ENCODE measurements around the gene TSPY4. TPM values are rescaled to one million over a fixed set of nuclear protein-coding genes. Genes with fewer than 3 reads are reported as not detected.

The TSPY4 gene, protein sequence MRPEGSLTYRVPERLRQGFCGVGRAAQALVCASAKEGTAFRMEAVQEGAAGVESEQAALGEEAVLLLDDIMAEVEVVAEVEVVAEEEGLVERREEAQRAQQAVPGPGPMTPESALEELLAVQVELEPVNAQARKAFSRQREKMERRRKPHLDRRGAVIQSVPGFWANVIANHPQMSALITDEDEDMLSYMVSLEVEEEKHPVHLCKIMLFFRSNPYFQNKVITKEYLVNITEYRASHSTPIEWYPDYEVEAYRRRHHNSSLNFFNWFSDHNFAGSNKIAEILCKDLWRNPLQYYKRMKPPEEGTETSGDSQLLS
- total RNA-seq, result not detected in 2 replicates

DNA sequence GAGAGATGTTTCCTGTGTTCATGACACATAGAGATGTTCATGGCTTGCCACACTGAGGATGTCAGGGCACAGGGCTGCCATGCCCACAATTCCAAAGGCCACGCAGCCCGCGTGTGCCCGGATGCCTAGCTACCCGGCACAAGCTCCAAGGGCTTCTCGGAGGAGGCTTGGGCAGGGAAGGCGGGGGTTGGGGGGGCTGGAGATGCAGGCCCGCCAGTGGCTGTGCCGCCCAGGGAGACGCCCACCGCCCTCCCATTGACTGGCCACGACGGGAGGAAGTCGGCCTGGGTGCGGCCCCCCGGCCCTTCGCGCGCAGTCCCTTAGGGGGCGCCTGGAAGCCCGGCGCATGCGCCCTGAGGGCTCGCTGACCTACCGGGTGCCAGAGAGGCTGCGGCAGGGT is at the start of gene TSPY4:
Gene TSPY4 (plus strand): TSS at position 301 of the 400 bp plus-strand sequence. CDS start 46 bp downstream, at position 347.

DNA sequence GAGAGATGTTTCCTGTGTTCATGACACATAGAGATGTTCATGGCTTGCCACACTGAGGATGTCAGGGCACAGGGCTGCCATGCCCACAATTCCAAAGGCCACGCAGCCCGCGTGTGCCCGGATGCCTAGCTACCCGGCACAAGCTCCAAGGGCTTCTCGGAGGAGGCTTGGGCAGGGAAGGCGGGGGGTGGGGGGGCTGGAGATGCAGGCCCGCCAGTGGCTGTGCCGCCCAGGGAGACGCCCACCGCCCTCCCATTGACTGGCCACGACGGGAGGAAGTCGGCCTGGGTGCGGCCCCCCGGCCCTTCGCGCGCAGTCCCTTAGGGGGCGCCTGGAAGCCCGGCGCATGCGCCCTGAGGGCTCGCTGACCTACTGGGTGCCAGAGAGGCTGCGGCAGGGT is 20.2 kb downstream of the TSPY4 start, which contains the start of gene TSPY8:
Gene TSPY8 (plus strand): TSS at position 301 of the 400 bp plus-strand sequence. CDS start 46 bp downstream, at position 347.

Small RNA genes within 50 kb of the gene (small RNA-seq; reads per million reads assigned to genes)
- gene AC006158.1, result not detected

Other genes with a start within 250 kb of the TSPY4 start
- not detected in 2 replicates for gene TSPY8, start 20.3 kb downstream of the TSPY4 start, total RNA-seq
- not detected in 2 replicates for gene TSPY3, start 61.0 kb downstream of the TSPY4 start, total RNA-seq
- gene TSPY1, start 129.5 kb downstream of the TSPY4 start, total RNA-seq, result not detected in 2 replicates
- not detected in 2 replicates for gene TSPY9, start 149.8 kb downstream of the TSPY4 start, total RNA-seq
- gene TSPY10, start 190.4 kb downstream of the TSPY4 start, total RNA-seq, result not detected in 2 replicates

All from thoracic aorta endothelial cell (primary cell).